ENCODE data around the gene KLHL9. TPM values are rescaled to one million over a fixed set of nuclear protein-coding genes. Genes with fewer than 3 reads are reported as not detected.

The KLHL9 gene
- total RNA-seq, 4 donors from 2014 or later: 12.0 to 17.2 (median 13.9) TPM

DNA sequence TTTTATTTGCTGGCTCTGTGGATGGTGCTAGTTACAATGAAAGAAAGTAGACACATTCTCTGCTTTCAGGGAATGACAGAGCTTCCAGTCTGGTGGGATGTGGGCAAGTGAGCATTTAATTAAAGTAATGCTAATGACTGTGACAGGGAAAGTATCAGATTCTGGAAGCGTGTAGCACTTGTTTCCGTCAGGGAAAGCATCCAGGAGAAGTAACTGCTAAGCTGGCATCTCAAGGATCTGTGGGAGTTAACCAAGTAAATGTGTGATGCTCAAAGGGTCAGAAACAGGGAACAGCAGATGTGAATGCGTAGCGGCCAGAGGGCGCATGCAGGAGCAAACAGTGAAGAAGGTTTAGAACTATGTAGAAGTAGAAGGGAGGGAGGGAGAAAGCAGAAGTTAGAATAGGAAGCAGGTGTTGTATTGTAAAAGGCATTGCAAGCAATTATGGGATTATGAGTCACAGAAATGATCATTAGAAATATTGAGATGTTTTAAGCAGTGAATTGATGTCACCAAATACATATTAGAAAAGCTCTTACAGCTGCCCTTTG, 12.2 kb downstream of the KLHL9 start:
- Histone ChIP-seq H3K9me3 (no peaks in the 10 kb centered on the region), H3K4me1 (peaks cover 9% of the 10 kb centered on the region), H3K27ac (no peak overlapping the region), H3K4me3 (no peak overlapping the region), H3K27me3 (no peaks in the 10 kb centered on the region), H3K36me3 (peaks cover 28% of the 10 kb centered on the region)
- TF ChIP-seq EP300 (IDR thresholded peaks at IDR 0.05) (no peak), POLR2AphosphoS5 (IDR thresholded peaks at IDR 0.05) (no peak), POLR2A (IDR thresholded peaks at IDR 0.05) (no peak)
- TF ChIP-seq, protein P1, sequence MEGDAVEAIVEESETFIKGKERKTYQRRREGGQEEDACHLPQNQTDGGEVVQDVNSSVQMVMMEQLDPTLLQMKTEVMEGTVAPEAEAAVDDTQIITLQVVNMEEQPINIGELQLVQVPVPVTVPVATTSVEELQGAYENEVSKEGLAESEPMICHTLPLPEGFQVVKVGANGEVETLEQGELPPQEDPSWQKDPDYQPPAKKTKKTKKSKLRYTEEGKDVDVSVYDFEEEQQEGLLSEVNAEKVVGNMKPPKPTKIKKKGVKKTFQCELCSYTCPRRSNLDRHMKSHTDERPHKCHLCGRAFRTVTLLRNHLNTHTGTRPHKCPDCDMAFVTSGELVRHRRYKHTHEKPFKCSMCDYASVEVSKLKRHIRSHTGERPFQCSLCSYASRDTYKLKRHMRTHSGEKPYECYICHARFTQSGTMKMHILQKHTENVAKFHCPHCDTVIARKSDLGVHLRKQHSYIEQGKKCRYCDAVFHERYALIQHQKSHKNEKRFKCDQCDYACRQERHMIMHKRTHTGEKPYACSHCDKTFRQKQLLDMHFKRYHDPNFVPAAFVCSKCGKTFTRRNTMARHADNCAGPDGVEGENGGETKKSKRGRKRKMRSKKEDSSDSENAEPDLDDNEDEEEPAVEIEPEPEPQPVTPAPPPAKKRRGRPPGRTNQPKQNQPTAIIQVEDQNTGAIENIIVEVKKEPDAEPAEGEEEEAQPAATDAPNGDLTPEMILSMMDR (IDR thresholded peaks at IDR 0.05): no peak
- no peak for DNase-seq (ENCODE audit: low spot score in 2 of 2)
- 81% methylated on average over 5 of the region's 5 CpGs for WGBS

DNA sequence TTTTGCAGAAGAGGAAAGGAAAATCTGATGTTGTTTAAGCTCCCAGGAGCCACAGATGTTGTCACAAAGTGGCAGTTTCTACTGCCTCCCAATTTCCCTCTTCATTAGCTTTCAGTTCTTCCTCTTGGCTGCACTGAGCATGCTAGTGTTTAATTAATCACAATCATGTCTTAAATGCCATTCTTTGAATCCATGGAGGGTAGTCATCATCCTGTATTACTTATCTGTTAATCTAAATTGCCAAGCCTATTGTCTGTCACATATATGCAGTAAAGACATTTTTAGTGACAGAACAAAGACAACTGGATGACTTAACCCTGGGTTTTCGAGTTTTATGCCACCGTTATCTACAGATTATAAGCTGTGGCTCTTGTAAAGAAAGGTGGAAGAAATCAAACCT, 14.7 kb downstream of the KLHL9 start:
- DNase-seq (ENCODE audit: low spot score in 2 of 2): no peak
- Histone ChIP-seq H3K36me3 (peaks cover 28% of the 10 kb centered on the region), H3K9me3 (no peaks in the 10 kb centered on the region), H3K4me3 (no peak overlapping the region), H3K4me1 (peaks cover 7% of the 10 kb centered on the region), H3K27ac (no peak overlapping the region), H3K27me3 (no peaks in the 10 kb centered on the region)
- WGBS: 78% methylated on average over 2 of the region's 2 CpGs
- no peak for TF ChIP-seq EP300 (IDR thresholded peaks at IDR 0.05)
- TF ChIP-seq POLR2A (IDR thresholded peaks at IDR 0.05): no peak
- TF ChIP-seq POLR2AphosphoS5 (IDR thresholded peaks at IDR 0.05): no peak
- TF ChIP-seq, protein P1 (IDR thresholded peaks at IDR 0.05): no peak

DNA sequence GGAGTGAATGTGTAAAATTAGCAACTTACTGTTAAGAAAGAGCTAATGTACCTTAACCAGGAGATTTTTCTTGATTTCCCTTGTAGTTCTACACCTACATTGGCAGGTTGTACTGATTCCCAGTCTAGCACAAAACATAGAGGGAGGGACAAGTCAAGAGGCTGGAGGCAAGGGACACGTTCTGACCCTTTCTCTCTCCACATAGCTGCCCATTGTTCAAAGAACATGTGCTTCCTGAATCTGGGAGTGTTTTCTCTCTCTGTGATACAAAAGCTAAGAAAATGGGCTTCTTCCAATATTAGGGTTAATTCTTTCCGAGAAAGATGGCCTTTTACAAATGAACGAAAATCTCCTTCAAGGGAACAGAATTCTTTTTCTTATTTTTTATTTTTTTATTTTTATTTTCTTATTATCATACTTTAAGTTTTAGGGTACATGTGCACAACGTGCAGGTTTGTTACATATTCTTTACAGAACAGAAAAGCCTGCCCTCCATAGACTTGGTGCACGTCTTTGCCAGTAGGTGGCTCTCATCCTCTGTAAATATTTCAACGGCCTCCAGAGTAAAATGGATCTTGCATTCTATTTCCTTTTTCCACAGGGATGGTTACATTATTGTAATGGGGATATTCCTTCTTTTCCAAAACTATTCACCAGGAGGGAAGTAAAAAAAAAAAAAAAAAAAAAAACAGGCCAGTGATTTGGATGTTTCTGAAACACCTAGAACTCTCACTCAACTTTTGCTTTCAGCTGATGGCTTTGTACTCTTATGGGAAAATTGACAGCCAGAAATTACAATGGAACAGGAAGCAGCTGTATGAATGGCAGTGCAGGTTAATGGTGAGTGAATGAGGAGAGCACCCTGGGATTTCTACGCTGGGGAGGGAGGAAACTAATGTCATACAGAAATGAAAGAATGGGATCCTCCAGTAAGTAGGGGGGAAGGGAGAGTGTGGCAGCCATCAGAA, 17.0 kb downstream of the KLHL9 start:
- TF ChIP-seq, protein P1 (IDR thresholded peaks at IDR 0.05): peak; percentile 28 to 63
- no peak for TF ChIP-seq EP300 (IDR thresholded peaks at IDR 0.05)
- H3K4me3 ChIP-seq: no peak overlapping the region
- H3K9me3 ChIP-seq: no peaks in the 10 kb centered on the region
- 23% methylated on average over 7 of the region's 7 CpGs for WGBS
- H3K4me1 ChIP-seq: peaks cover 7% of the 10 kb centered on the region
- no peak for DNase-seq (ENCODE audit: low spot score in 2 of 2)
- no peaks in the 10 kb centered on the region for H3K27me3 ChIP-seq
- H3K27ac ChIP-seq: no peak overlapping the region
- H3K36me3 ChIP-seq: peaks cover 18% of the 10 kb centered on the region

DNA sequence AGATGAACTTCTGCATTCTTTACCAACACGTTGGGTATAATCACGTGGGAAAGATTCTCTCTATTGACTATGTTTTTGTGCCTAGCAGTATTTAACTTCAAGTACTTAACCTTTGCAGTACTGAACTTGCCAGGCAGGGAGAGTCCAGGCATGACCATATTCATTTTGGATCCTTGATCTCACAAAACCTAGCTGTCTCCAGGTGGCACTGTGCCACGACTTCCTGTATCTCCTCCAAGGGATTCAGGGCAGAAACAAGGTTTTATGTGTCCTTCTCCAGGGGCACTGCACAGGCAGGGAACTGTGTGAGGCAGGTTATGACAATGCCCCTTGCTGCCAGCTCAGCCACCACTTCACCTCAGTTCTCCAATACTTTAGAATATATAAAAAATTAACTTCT, 18.3 kb downstream of the KLHL9 start:
- H3K27ac ChIP-seq: no peak overlapping the region
- DNase-seq (ENCODE audit: low spot score in 2 of 2): no peak
- 18% methylated on average over 3 of the region's 3 CpGs for WGBS

More for the DNA sequence above, 18.3 kb downstream of the KLHL9 start:
- Histone ChIP-seq H3K4me3 (no peak overlapping the region), H3K27me3 (no peaks in the 10 kb centered on the region), H3K4me1 (peaks cover 7% of the 10 kb centered on the region), H3K36me3 (peaks cover 9% of the 10 kb centered on the region), H3K9me3 (no peaks in the 10 kb centered on the region)
- TF ChIP-seq POLR2AphosphoS5 (IDR thresholded peaks at IDR 0.05) (no peak), EP300 (IDR thresholded peaks at IDR 0.05) (no peak), POLR2A (IDR thresholded peaks at IDR 0.05) (no peak)
- TF ChIP-seq, protein P1 (IDR thresholded peaks at IDR 0.05): no peak

All from suprapubic skin (tissue), 4 donors.